ENCODE results near the gene GTF2H4. TPM values are rescaled to one million over a fixed set of nuclear protein-coding genes. Genes with fewer than 3 reads are reported as not detected.
A peak's percentile ranks its signal among the peaks of the same experiment; 100 is the strongest.

GTF2H4 gene
- polyA plus RNA-seq, 1 donor from 2014 or later, result 8.4 TPM

DNA sequence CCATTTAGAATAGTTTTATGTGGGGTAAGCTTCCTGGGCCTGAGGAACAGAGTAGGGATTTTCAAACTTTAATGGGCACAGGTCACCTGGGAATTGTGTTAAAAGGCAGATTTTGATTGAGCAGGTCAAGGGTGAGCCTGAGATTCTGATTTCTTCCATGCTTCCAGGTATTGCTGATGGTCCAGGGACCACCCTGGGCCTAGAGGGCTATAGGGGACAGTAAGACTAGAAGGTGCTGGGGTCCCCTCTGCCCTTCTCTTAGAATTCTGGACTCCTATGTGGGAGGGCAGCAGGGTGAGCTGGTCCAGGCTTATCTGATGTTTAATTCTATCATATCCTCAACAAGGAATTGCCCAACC is 21.1 kb upstream of the GTF2H4 start:
- Mint-ChIP-seq H3K27me3 (peaks cover 6% of the 10 kb centered on the region), H3K27ac (peak overlapping the region in 1 of 3 donors; percentile 16), H3K4me1 (peaks cover 24 to 29% (median 27%) of the 10 kb centered on the region in 3 donors), H3K36me3 (no peaks in the 10 kb centered on the region), H3K4me3 (peak overlapping the region in 2 of 4 donors; percentile 81 to 84), H3K9me3 (no peaks in the 10 kb centered on the region)

DNA sequence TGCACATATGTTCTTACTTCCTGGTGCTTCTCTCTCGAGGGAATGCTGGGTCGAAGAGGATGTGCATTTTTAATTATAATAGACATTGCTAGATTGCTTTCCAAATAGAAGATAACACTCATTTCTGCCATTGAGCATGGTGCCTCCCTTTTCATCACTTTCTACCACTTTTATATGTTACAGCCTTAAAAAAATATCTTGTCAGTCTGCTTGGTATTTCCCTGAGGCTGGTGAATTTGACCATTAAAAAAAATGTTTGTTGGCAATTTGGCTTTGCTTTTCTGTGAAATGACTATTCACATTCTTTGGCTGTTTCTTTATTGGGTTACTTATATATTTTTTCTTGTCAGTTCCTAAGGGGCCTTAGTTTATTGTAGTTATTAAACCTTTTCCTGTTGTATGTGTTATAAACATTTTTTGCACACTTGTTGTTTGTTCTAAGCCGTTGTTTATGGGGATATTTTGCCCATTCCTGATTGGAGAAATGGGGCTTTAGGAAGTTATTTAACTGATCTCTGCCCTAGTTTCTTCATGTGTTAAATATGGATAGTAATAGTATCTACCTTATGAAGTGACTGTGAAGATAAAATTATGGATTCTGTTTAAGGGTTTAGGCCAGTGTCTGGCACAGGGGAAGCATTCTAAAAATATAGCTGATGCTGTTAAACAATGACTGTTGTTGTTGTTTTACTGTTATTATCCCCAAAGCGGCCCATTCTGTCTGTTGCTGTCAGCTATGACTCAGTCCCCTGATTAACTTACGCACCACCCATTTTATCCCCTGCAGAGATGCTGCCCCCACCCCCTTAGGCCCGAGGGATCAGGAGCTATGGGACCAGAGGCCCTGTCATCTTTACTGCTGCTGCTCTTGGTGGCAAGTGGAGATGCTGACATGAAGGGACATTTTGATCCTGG is 19.8 kb upstream of the GTF2H4 start:
- Mint-ChIP-seq H3K4me3 (peak overlapping the region in 1 of 4 donors; percentile 73), H3K9me3 (no peaks in the 10 kb centered on the region), H3K36me3 (peaks cover 2% of the 10 kb centered on the region), H3K4me1 (peaks cover 20 to 23% (median 21%) of the 10 kb centered on the region in 3 donors), H3K27ac (no peak overlapping the region), H3K27me3 (peaks cover 9% of the 10 kb centered on the region)

DNA sequence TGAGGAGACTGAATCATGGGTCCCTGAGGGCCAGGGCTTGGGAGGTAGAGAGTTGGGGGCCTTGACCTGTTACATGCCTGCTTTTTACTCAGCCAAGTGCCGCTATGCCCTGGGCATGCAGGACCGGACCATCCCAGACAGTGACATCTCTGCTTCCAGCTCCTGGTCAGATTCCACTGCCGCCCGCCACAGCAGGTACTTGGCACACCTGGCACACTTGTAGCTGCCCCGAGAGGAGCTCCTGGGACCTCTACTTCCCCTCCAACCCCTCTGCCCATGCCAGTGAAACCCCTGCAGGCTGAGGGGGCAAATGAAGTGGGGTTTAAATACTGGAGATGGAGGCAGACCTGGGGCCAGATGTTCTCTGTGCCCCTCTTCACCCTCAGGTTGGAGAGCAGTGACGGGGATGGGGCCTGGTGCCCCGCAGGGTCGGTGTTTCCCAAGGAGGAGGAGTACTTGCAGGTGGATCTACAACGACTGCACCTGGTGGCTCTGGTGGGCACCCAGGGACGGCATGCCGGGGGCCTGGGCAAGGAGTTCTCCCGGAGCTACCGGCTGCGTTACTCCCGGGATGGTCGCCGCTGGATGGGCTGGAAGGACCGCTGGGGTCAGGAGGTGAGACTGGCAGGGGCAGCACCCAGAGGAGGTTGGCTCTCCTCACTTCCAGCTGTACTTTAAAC is 19.1 kb upstream of the GTF2H4 start:
- H3K27me3 Mint-ChIP-seq, result peaks cover 9% of the 10 kb centered on the region
- H3K4me1 Mint-ChIP-seq, result peaks cover 16 to 19% (median 18%) of the 10 kb centered on the region in 3 donors
- H3K27ac Mint-ChIP-seq, result no peak overlapping the region
- H3K4me3 Mint-ChIP-seq, result no peak overlapping the region
- H3K9me3 Mint-ChIP-seq, result no peaks in the 10 kb centered on the region
- peaks cover 2% of the 10 kb centered on the region for H3K36me3 Mint-ChIP-seq

DNA sequence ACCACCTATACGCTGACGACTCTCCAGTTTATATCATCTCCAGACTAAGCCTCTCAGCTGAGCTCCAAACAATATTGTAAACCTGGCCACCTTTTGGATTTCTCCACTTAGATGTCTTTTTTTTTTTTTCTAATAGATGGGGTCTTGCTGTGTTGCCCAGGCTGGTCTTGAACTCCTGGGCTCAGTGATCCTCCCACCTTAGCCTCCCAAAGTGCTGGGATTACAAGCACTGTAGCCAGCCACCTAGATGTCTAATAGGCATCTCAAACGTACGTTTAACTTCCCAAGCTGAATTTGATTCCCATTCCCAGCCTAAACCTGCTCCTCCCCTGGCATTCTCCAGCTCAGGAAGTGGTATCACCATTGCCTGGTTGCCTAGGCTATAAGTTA is 18.5 kb upstream of the GTF2H4 start:
- Mint-ChIP-seq H3K27me3 (peaks cover 9% of the 10 kb centered on the region), H3K4me3 (peak overlapping the region in 1 of 4 donors; percentile 10), H3K9me3 (no peaks in the 10 kb centered on the region), H3K4me1 (peaks cover 16 to 19% (median 18%) of the 10 kb centered on the region in 3 donors), H3K36me3 (peaks cover 2% of the 10 kb centered on the region), H3K27ac (no peak overlapping the region)

DNA sequence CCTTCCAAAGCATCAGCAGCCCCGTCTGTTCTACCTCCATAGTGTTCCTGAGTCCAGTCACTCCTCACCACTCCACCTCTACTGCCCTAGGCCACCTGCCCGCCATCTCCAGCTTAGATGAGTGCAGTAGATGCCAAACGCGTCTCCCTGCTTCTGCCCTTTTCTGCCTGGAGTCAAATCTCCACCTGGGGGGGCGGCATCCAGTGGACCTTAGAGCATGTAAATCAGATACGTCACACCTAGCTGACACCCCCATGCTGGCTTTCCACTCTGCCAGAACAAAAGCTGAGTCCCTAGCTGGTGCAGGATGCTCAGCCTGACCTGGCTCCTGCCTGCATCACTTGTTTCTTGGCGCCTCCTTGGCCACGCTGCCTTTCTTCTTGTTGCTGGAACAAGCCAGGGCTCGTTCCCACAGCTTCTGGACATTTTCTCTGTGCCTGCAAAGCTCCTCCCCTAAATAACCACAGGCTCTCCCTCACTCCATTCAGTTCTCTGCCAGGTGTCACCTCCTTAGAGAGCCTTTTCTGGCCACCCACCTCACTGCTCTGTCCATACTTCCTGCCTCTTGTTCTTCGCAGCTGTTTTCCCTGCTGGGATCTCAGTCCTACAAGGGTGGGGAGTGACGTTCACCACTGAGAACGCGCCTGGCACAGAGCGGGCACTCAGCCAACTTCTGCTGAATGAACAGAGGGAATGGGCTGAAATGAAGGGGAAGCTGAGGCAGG is 17.9 kb upstream of the GTF2H4 start:
- H3K27ac Mint-ChIP-seq, result no peak overlapping the region
- peak overlapping the region in 1 of 4 donors; percentile 10 for H3K4me3 Mint-ChIP-seq
- H3K9me3 Mint-ChIP-seq, result no peaks in the 10 kb centered on the region
- H3K36me3 Mint-ChIP-seq, result peaks cover 8% of the 10 kb centered on the region
- H3K4me1 Mint-ChIP-seq, result peaks cover 15 to 19% (median 18%) of the 10 kb centered on the region in 3 donors
- H3K27me3 Mint-ChIP-seq, result peaks cover 9% of the 10 kb centered on the region

DNA sequence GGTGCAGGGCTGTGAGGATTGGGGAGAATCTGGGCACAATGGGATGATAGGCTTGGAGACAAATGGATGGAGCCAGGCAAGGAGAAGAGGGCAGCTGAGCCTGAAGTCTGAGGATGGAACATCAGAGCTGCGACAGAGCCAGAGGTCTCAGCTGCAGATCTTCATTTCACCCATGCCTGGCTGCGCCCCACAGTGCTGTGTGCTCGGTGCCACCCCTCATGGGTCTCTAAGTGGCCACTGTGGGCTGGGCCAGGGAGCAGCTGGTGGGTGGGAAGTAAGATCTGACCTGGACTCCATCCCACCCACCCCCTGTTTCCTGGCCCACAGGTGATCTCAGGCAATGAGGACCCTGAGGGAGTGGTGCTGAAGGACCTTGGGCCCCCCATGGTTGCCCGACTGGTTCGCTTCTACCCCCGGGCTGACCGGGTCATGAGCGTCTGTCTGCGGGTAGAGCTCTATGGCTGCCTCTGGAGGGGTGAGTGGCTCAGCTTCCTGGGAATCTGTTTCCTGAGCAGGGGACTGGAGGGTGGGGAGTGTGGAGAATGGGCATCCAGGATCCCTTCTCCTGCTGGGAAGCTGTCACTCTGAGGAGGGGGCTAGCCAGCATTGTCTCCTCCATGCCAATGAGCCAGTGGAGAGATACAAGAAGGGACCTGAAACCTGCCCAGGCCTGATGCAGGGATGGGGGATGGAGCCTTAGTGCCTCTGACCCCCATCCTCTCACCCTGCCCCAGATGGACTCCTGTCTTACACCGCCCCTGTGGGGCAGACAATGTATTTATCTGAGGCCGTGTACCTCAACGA is 17.2 kb upstream of the GTF2H4 start:
- H3K27me3 Mint-ChIP-seq, result peaks cover 5% of the 10 kb centered on the region
- H3K36me3 Mint-ChIP-seq, result peaks cover 8% of the 10 kb centered on the region
- no peaks in the 10 kb centered on the region for H3K9me3 Mint-ChIP-seq
- no peak overlapping the region for H3K4me3 Mint-ChIP-seq
- H3K4me1 Mint-ChIP-seq, result peaks cover 8 to 13% (median 12%) of the 10 kb centered on the region in 3 donors
- no peak overlapping the region for H3K27ac Mint-ChIP-seq

DNA sequence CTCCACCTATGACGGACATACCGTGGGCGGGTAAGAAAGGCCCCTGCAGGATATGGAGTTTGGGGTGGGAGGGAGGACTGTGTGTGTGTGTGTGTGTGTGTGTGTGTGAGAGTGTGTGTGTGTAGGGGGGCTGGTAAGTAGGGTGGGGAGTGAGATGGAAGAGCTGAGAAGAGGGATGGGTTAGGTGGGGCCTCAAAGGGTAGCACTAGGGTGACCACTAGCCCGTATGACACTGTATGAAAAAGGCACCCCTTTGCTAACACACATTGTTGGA is 16.6 kb upstream of the GTF2H4 start:
- peaks cover 8% of the 10 kb centered on the region for H3K36me3 Mint-ChIP-seq
- H3K27me3 Mint-ChIP-seq, result peaks cover 5% of the 10 kb centered on the region
- H3K9me3 Mint-ChIP-seq, result no peaks in the 10 kb centered on the region
- H3K4me1 Mint-ChIP-seq, result peaks cover 4 to 8% (median 8%) of the 10 kb centered on the region in 3 donors
- no peak overlapping the region for H3K4me3 Mint-ChIP-seq
- H3K27ac Mint-ChIP-seq, result no peak overlapping the region

DNA sequence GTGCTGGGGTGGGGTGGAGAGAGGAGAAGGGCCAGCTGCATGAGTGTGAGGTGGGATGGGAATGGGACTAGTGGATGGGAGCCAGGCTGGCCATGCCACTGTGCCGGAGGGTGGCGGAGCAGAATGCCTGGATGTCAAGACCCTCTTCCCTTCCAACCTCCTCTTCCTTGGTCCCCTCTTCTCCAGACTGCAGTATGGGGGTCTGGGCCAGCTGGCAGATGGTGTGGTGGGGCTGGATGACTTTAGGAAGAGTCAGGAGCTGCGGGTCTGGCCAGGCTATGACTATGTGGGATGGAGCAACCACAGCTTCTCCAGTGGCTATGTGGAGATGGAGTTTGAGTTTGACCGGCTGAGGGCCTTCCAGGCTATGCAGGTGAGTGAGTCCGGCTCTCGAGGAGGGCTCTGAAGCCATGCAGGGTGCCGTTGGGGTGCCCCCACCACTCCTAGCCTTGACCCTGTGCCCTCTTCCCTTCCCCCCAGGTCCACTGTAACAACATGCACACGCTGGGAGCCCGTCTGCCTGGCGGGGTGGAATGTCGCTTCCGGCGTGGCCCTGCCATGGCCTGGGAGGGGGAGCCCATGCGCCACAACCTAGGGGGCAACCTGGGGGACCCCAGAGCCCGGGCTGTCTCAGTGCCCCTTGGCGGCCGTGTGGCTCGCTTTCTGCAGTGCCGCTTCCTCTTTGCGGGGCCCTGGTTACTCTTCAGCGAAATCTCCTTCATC is 16.0 kb upstream of the GTF2H4 start:
- peaks cover 0 to 8% (median 4%) of the 10 kb centered on the region in 3 donors for H3K4me1 Mint-ChIP-seq
- H3K4me3 Mint-ChIP-seq, result no peak overlapping the region
- peaks cover 3% of the 10 kb centered on the region for H3K27me3 Mint-ChIP-seq
- H3K36me3 Mint-ChIP-seq, result peaks cover 8% of the 10 kb centered on the region
- H3K9me3 Mint-ChIP-seq, result no peaks in the 10 kb centered on the region
- no peak overlapping the region for H3K27ac Mint-ChIP-seq

DNA sequence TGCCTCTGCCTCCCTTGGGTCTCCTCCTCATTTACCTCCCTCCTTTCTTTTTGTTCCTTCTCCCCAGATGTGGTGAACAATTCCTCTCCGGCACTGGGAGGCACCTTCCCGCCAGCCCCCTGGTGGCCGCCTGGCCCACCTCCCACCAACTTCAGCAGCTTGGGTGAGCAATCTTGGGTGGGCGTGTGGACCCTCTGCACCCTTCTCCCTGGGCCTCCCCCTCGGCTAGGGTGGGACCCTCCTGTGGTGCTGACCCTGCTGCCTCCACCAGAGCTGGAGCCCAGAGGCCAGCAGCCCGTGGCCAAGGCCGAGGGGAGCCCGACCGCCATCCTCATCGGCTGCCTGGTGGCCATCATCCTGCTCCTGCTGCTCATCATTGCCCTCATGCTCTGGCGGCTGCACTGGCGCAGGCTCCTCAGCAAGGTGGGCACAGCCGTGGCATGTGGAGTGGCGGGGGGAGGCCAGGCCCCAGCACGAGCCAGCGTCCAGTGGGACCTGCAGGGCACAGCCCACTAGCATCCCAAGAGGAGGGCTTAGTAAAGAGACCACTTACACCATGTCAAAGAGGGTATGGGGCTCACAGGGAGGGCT is 14.9 kb upstream of the GTF2H4 start:
- Mint-ChIP-seq H3K9me3 (no peaks in the 10 kb centered on the region), H3K4me1 (peaks cover 0 to 4% (median 4%) of the 10 kb centered on the region in 3 donors), H3K27me3 (peaks cover 3% of the 10 kb centered on the region), H3K36me3 (peaks cover 8% of the 10 kb centered on the region), H3K4me3 (no peak overlapping the region), H3K27ac (peak overlapping the region in 1 of 3 donors; percentile 39)

DNA sequence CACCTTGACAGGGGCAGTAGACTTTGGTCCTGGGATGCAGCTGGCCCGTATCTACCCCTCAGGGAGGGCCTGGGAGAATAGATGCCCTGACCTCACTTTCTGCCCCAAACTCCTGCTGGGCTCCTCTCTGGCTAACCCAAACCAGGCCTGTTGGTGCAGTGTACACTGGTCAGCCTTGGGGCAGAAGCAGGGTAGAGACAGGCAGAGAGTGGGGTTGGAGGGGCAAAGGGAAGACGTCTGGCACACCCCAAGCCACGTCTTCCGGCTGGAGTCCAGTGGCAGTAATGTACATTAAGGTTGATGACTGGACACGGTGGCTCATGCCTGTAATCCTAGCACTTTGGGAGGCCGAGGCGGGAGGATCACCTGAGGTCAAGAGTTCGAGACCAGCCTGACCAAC is 14.3 kb upstream of the GTF2H4 start:
- H3K4me1 Mint-ChIP-seq, result peaks cover 0 to 4% (median 0%) of the 10 kb centered on the region in 3 donors
- no peak overlapping the region for H3K4me3 Mint-ChIP-seq
- peak overlapping the region in 1 of 3 donors; percentile 39 for H3K27ac Mint-ChIP-seq
- peaks cover 8% of the 10 kb centered on the region for H3K36me3 Mint-ChIP-seq
- H3K9me3 Mint-ChIP-seq, result no peaks in the 10 kb centered on the region
- H3K27me3 Mint-ChIP-seq, result peaks cover 3% of the 10 kb centered on the region

DNA sequence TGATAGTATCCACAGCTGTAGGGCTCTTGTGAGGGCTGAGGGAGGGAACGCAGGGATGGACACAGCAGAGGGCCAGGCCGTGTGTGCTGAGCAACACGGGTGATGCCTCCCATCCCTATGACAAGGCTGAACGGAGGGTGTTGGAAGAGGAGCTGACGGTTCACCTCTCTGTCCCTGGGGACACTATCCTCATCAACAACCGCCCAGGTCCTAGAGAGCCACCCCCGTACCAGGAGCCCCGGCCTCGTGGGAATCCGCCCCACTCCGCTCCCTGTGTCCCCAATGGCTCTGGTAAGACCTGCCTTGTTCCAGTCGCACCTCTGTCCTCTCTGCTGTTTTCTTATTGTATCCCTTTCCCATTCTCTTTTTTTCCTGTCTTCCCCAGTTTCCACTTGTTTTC is 13.6 kb upstream of the GTF2H4 start:
- Mint-ChIP-seq H3K36me3 (peaks cover 8% of the 10 kb centered on the region), H3K9me3 (no peaks in the 10 kb centered on the region), H3K4me1 (peaks cover 0 to 4% (median 0%) of the 10 kb centered on the region in 3 donors), H3K27me3 (peaks cover 3% of the 10 kb centered on the region), H3K27ac (no peak overlapping the region), H3K4me3 (no peak overlapping the region)

DNA sequence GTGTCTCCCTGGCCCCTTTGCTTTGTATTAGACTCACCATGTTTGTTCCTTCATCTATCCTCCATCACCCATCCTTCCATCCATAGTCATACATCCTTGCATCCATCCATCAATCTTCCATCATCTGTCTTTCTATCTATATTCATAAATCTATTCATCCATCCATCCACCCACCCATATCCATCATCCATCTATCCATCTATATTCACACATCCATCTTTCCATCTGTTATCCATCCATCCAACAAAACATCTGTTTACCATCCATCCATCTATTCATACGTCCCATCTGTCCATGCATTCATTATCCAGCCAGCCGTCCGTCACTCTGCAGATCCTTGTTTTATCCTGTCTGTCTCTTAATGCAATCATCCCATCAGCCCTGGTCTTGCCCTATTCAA is 13.1 kb upstream of the GTF2H4 start:
- peaks cover 0 to 4% (median 0%) of the 10 kb centered on the region in 3 donors for H3K4me1 Mint-ChIP-seq
- no peaks in the 10 kb centered on the region for H3K9me3 Mint-ChIP-seq
- H3K36me3 Mint-ChIP-seq, result peaks cover 8% of the 10 kb centered on the region
- peaks cover 3% of the 10 kb centered on the region for H3K27me3 Mint-ChIP-seq
- no peak overlapping the region for H3K27ac Mint-ChIP-seq
- H3K4me3 Mint-ChIP-seq, result no peak overlapping the region

DNA sequence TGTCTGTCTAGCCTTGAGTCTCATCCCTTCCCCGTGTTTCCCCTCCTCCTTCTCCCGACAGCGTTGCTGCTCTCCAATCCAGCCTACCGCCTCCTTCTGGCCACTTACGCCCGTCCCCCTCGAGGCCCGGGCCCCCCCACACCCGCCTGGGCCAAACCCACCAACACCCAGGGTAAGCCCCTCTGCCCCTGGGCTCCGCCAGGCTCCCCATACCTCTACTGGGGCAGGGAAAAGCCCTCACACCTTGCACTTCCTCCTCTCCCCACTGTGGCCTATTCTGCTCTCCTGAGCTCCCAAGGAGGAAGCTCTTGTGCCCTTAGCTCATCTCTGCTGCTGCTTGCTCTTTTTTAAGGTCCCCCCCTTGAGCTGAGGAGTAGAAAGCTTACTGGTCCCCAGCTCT is 12.7 kb upstream of the GTF2H4 start:
- Mint-ChIP-seq H3K36me3 (peaks cover 8% of the 10 kb centered on the region), H3K27me3 (peaks cover 3% of the 10 kb centered on the region), H3K4me3 (no peak overlapping the region), H3K9me3 (no peaks in the 10 kb centered on the region), H3K4me1 (peaks cover 0 to 4% (median 0%) of the 10 kb centered on the region in 3 donors), H3K27ac (no peak overlapping the region)

DNA sequence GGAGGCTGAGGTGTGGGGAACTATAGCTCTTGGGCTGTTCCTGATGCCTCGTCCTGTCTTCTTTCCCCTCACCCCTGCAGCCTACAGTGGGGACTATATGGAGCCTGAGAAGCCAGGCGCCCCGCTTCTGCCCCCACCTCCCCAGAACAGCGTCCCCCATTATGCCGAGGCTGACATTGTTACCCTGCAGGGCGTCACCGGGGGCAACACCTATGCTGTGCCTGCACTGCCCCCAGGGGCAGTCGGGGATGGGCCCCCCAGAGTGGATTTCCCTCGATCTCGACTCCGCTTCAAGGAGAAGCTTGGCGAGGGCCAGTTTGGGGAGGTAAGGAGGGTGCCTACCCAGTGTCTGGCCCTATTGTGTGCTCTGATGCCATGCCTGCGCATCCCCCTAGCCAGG is 11.5 kb upstream of the GTF2H4 start:
- no peak overlapping the region for H3K4me3 Mint-ChIP-seq
- peaks cover 0 to 4% (median 0%) of the 10 kb centered on the region in 3 donors for H3K4me1 Mint-ChIP-seq
- no peaks in the 10 kb centered on the region for H3K9me3 Mint-ChIP-seq
- H3K36me3 Mint-ChIP-seq, result peaks cover 8% of the 10 kb centered on the region
- peaks cover 3% of the 10 kb centered on the region for H3K27me3 Mint-ChIP-seq
- no peak overlapping the region for H3K27ac Mint-ChIP-seq

Measured in IgD-negative memory B cell (primary cell).